Astrocyte (in vitro differentiated cells and primary cell): Measurements from ENCODE around the gene TAF4.

Source experiments
- CTCF ChIP-seq: IDR thresholded peaks from 2 replicates; pipeline ENCODE4 v1.5.1; 2011; ENCODE audit warnings: low read depth, mild to moderate bottlenecking, inconsistent platforms, low read length, moderate library complexity; ENCODE audit not compliant: insufficient read depth
- EZH2 ChIP-seq: IDR thresholded peaks from 2 replicates; pipeline ENCODE4 v1.6.1; 2012; ENCODE audit warnings: mild to moderate bottlenecking, low read length, inconsistent platforms; ENCODE audit not compliant: insufficient read depth

GRCh38 chr20:62029949-62030348 lies 35.7 kb downstream of the TAF4 start:
- TF ChIP-seq CTCF (no peak), EZH2 (no peak)
